ENCODE data around the gene SDHD.

Gene SDHD

DNA sequence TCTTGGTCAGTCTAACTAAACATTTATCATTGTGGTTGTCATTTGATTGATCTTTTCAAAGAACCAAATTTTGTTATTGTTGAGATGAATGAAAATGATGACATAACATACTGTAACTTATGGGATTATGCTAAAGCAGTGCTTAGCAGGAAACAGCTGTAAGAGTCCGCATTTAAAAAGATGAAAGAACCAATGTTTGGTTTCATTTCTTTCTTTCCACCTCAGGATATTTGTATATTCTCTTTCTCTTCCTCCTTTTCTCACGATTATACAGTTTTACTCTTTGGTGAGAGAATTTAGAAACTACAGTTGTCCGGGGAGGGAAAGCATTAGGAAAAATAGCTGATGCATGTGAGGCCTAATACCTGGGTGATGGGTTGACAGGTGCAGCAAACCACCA lies 36.0 kb upstream of the SDHD start:
- TF ChIP-seq CTCF (conservative IDR thresholded peaks at IDR 0.05) (no peak), ZFX (IDR thresholded peaks at IDR 0.05) (no peak)
- H3K27ac ChIP-seq = no peak overlapping the region

- TF ChIP-seq ZFX (IDR thresholded peaks at IDR 0.05) = no peak
- no peak overlapping the region for H3K27ac ChIP-seq
Observed at GRCh38 chr11:112051768-112052167, 34.9 kb upstream of the SDHD start.

DNA sequence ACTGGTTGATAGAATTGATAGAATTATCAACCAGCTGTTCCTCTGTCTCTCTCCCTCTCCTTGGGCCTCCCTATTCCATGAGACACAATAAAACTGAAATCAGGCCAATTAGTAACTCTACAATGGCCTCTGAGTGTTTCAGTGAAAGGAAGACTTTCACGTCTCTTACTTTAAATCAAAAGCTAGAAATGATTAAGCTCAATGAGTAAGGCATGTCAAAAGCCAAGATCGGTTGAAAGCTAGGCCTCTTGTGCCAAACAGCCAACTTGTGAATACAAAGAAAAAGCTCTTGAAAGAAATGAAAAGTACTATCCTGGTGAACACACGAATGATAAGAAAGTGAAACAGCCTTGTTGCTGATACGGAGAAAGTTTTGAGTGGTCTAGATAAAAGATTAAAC lies 29.5 kb upstream of the SDHD start:
- no peak overlapping the region for H3K27ac ChIP-seq
- TF ChIP-seq ZFX (IDR thresholded peaks at IDR 0.05) = no peak
- TF ChIP-seq CTCF (conservative IDR thresholded peaks at IDR 0.05) = no peak

- TF ChIP-seq CTCF (conservative IDR thresholded peaks at IDR 0.05) = no peak
- TF ChIP-seq ZFX (IDR thresholded peaks at IDR 0.05) = no peak
- H3K27ac ChIP-seq = no peak overlapping the region
Observed at GRCh38 chr11:112058103-112058502, 28.6 kb upstream of the SDHD start.

GRCh38 chr11:112062923-112063322 lies 23.8 kb upstream of the SDHD start:
- TF ChIP-seq ZFX (IDR thresholded peaks at IDR 0.05) (no peak), CTCF (conservative IDR thresholded peaks at IDR 0.05) (no peak)
- no peak overlapping the region for H3K27ac ChIP-seq

DNA sequence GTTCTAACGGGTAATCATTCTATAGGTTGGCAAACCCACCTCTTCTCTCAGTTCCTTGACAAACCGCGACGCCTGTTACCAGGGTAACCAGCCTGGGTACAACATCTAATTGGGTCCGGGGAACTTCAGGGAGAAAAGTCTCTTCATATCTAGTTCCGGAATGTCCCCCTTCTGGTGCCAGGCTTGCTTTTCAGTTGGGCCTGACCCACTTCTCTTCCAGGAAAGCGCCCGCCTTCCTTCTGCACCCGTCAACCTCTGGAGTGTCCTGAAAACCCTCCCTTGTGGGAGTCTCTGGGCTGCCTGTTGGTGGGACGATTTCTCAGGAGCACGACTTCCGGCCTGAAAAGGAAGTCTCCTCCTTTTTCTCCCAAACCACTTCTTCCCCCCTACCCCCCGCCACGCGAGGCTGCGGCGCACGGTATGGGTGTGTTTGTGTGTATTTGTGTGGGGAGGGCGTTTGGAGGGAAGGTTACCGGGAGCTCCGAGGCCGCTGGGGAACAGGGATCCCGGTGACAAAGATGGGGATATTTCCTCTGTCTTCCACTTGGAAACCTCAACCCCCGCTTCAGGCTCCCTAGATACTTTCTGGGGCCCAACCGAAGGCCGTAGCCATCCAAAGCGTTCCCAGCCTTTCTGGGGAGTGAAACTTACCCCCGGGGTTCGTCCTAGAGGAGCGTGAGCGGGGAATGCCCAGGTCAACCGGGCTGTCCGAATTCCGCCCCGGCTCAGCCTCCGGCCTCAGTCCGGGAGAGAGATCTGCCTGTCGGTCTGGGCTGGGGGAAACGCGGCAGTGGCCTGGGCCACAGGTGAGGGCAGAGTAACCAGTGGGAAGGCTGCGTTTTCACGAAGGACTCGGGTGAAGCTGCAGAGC lies 12.5 kb upstream of the SDHD start, which contains the start of the genes NKAPD1 and PIH1D2:
Gene NKAPD1, plus strand, starts transcription at position 359 of the 871 bp plus-strand sequence. CDS start 1,276 bp downstream, outside the sequence.
Gene PIH1D2, minus strand, starts transcription at position 77 of the 871 bp plus-strand sequence. CDS start 843 bp downstream, outside the sequence.
- peak within 1 kb of the TSS; percentile 77 for H3K27ac ChIP-seq

DNA sequence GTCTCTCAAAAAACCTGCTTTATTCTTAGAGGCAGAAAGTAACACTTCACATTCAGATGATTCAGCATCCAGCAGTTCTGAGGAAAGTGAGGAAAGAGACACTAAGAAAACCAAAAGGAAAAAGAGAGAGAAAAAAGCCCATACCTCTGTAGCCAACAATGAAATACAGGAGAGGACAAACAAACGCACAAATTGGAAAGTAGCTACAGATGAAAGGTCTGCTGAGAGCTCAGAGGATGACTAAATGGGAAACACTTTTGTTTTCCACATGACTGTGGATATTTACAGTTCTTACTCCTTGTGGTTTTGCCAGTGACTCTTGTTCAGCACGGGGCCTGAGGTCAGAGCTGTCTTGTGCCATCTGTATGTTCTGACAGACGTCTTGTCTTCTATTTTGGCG lies 3.9 kb upstream of the SDHD start:
- no peak overlapping the region for H3K27ac ChIP-seq
- TF ChIP-seq CTCF (conservative IDR thresholded peaks at IDR 0.05) (no peak), ZFX (IDR thresholded peaks at IDR 0.05) (no peak)

More for the DNA sequence above, 12.5 kb upstream of the SDHD start, which contains the start of the genes NKAPD1 and PIH1D2:
- TF ChIP-seq CTCF (conservative IDR thresholded peaks at IDR 0.05) (no peak), ZFX (IDR thresholded peaks at IDR 0.05) (peak; percentile 67)

Measured in C4-2B (cell line).